Pancreas (tissue), 10 donors: ENCODE data around the gene RBM5. TPM values are rescaled to one million over a fixed set of nuclear protein-coding genes. Genes with fewer than 3 reads are reported as not detected.

Source experiments
- ATAC-seq, 4 donors: fragments of 200-7000 bp; cut with Tn5 transposase; one replicate each; pipeline versions ENCODE4 v1.8.0 to v1.9.1; 2020; ENCODE audit warnings: mild to moderate bottlenecking in 4 of 4, moderate library complexity in 4 of 4
- DNase-seq, 6 donors: peaks; one replicate each; pipeline ENCODE4 v3.0.0-alpha.2; 2020
- FAIRE-seq: peaks from 2 replicates; lab custom pipeline; 2012; peaks lifted over from hg19 to GRCh38; lab: Jason Lieb, UNC
- H3K27ac ChIP-seq, 4 donors: fragments of 200-600 bp; sonication (generic); 1 replicate in 3 of 4; 2 replicates in 1 of 4; pipeline versions ENCODE4 v1.5.0 to v1.8.0; 2020
- H3K27me3 ChIP-seq, 4 donors: fragments of 200-600 bp; one replicate each; pipeline ENCODE4 v1.8.0; 2021
- H3K36me3 ChIP-seq, 3 donors: fragments of 200-600 bp; sonication (generic) in 1 of 3; one replicate each; pipeline versions ENCODE4 v1.5.0 to v1.8.0; 2020 to 2021
- H3K4me1 ChIP-seq, 3 donors: fragments of 200-600 bp; one replicate each; pipeline ENCODE4 v1.8.0; 2021
- H3K4me3 ChIP-seq, 4 donors: fragments of 200-600 bp; sonication (generic) in 2 of 4; one replicate each; pipeline versions ENCODE4 v1.5.0 to v1.8.0; 2020 to 2021
- H3K9me3 ChIP-seq, 4 donors: fragments of 200-600 bp; one replicate each; pipeline ENCODE4 v1.8.0; 2021
- CTCF ChIP-seq, 4 donors: fragments of 200-600 bp; sonication (generic) in 3 of 4; IDR thresholded peaks; one replicate each; pipeline versions ENCODE4 v1.5.0 to v1.8.0; 2021; ENCODE audit warnings: antibody characterized with exemption in 4 of 4
- WGBS, 2 donors: extraction: QIAGEN DNeasy Blood & Tissue Kit; methylation state at CpG; one replicate each; pipeline ENCODE4 v1.1.7; 2013; 5-methylcytosine and 5-hydroxymethylcytosine counted together
- intact Hi-C, 3 donors: fragments of 100-400 bp; cut with DNase I; formaldehyde crosslinking; loops; one replicate each; pipeline versions ENCODE4 v1.11.1 to v1.14.2; 2022
- polyA plus RNA-seq, 2 donors: library from polyadenylated mRNA; stranded (reverse); fragments of 200-250 nt; gene quantifications; one replicate each; pipeline ENCODE4 v1.2.3, GENCODE V29; 2013
- total RNA-seq, 6 donors: library from RNA; stranded (reverse); fragmentation: NEBNext Ultra II Directional in 4 of 6; extraction: Animal tissue kit (Norgen Biotek cat#: 25700) in 4 of 6; gene quantifications; one replicate each; pipeline versions ENCODE4 v1.2.1 to v1.2.4, GENCODE V29; 2021 to 2023
- donor health status: healthy with polysubstance abuse.
- donor health status: DM: no; HTN: no; CAD: no; lungs with moderate emphysema.
- donor health status: DM: no; HTN: no; CAD: no.
- donor health status: control.
- donor health status: control.
- donor health status: Bipolar disorder and iron deficiency.
- donor health status: DM: yes; HTN: yes; CAD: no.
- donor health status: DM: no; HTN: no; CAD: no.
- donor health status: DM: no; HTN: no; CAD: no.
- donor health status: DM: yes; HTN: yes; CAD: no.

The RBM5 gene
- total and polyA plus RNA-seq, 8 donors: 42.5 to 186 (median 69.6) TPM

GRCh38 chr3:50100956-50101845, 12.5 kb downstream of the RBM5 start:
- TF ChIP-seq CTCF (IDR thresholded peaks at IDR 0.05): no peak
- Histone ChIP-seq H3K4me3 (no peak overlapping the region), H3K27me3 (no peaks in the 10 kb centered on the region), H3K36me3 (peaks cover 4 to 100% (median 68%) of the 10 kb centered on the region in 3 donors), H3K4me1 (no peaks in the 10 kb centered on the region), H3K27ac (no peak overlapping the region), H3K9me3 (no peaks in the 10 kb centered on the region)
- 81% methylated on average over 4 of the region's 4 CpGs for WGBS, 2 donors
- intact Hi-C loops: no loop called here
- DNase-seq: no peak
- FAIRE-seq: no peak
- ATAC-seq: no peak

GRCh38 chr3:50102558-50102957, 13.8 kb downstream of the RBM5 start:
- Histone ChIP-seq H3K27me3 (no peaks in the 10 kb centered on the region), H3K4me1 (no peaks in the 10 kb centered on the region), H3K27ac (no peak overlapping the region), H3K9me3 (no peaks in the 10 kb centered on the region), H3K36me3 (peaks cover 4 to 100% (median 74%) of the 10 kb centered on the region in 3 donors), H3K4me3 (no peak overlapping the region)
- no peak for DNase-seq
- no peak for FAIRE-seq
- WGBS, 2 donors: 85 to 91% methylated on average over 7 of the region's 7 CpGs
- no peak for TF ChIP-seq CTCF (IDR thresholded peaks at IDR 0.05)
- intact Hi-C loops: no loop called here
- no peak for ATAC-seq

- no peak overlapping the region for H3K4me3 ChIP-seq
- H3K27me3 ChIP-seq: no peaks in the 10 kb centered on the region
- ATAC-seq (no peak), FAIRE-seq (no peak), DNase-seq (no peak)
- intact Hi-C loops: no loop called here
- no peaks in the 10 kb centered on the region for H3K9me3 ChIP-seq
- peaks cover 26 to 100% (median 95%) of the 10 kb centered on the region in 3 donors for H3K36me3 ChIP-seq
- no peak overlapping the region for H3K27ac ChIP-seq
- 92 to 96% methylated on average over 5 of the region's 5 CpGs for WGBS, 2 donors
- H3K4me1 ChIP-seq: no peaks in the 10 kb centered on the region
- no peak for TF ChIP-seq CTCF (IDR thresholded peaks at IDR 0.05)
Measured at GRCh38 chr3:50111757-50112156, 23.0 kb downstream of the RBM5 start.

- H3K9me3 ChIP-seq: no peaks in the 10 kb centered on the region
- no peak overlapping the region for H3K4me3 ChIP-seq
- intact Hi-C loops: no loop called here
- WGBS, 2 donors: 91 to 92% methylated on average over 3 of the region's 3 CpGs
- H3K4me1 ChIP-seq: no peaks in the 10 kb centered on the region
- peak in 3 of 4 donors; percentile 59 to 85 (median 79) for ATAC-seq
- H3K36me3 ChIP-seq: peaks cover 26 to 100% (median 94%) of the 10 kb centered on the region in 3 donors
- no peak overlapping the region for H3K27ac ChIP-seq
- no peak for FAIRE-seq
- no peaks in the 10 kb centered on the region for H3K27me3 ChIP-seq
- DNase-seq: no peak
- no peak for TF ChIP-seq CTCF (IDR thresholded peaks at IDR 0.05)
Measured at GRCh38 chr3:50112462-50112861, 23.7 kb downstream of the RBM5 start.

GRCh38 chr3:50117120-50117519, 28.4 kb downstream of the RBM5 start:
- no peak overlapping the region for H3K27ac ChIP-seq
- no peaks in the 10 kb centered on the region for H3K27me3 ChIP-seq
- peaks cover 6 to 79% (median 69%) of the 10 kb centered on the region in 3 donors for H3K36me3 ChIP-seq
- no peak for TF ChIP-seq CTCF (IDR thresholded peaks at IDR 0.05)
- H3K9me3 ChIP-seq: no peaks in the 10 kb centered on the region
- no peak for DNase-seq
- intact Hi-C loops: no loop called here
- FAIRE-seq: no peak
- no peak overlapping the region for H3K4me3 ChIP-seq
- ATAC-seq: no peak
- 94 to 96% methylated on average over 8 of the region's 8 CpGs for WGBS, 2 donors
- no peaks in the 10 kb centered on the region for H3K4me1 ChIP-seq
